Vagina (tissue), 2 donors: Measurements from ENCODE around the gene RPL37.

Experiments used
- POLR2A ChIP-seq, 2 donors: fragments of 450-650 bp; IDR thresholded peaks; one replicate each; pipeline ENCODE4 v1.6.1; 2017; ENCODE audit warnings: antibody characterized with exemption in 2 of 2, mild to moderate bottlenecking in 2 of 2, moderate library complexity in 2 of 2
- POLR2AphosphoS5 ChIP-seq, 2 donors: sonication (generic); formaldehyde crosslinking; IDR thresholded peaks; one replicate each; pipeline ENCODE4 v1.9.0; 2017; ENCODE audit warnings: antibody characterized with exemption in 2 of 2, mild to moderate bottlenecking in 2 of 2, low read depth in 1 of 2; ENCODE audit not compliant: insufficient read depth in 1 of 2
- TF ChIP-seq, protein P1 (sequence below), 3 experiments: fragments of 450-650 bp in 2 of 3; fragments of 200-600 bp in 1 of 3; sonication (generic) in 1 of 3; IDR thresholded peaks; one replicate each; pipeline ENCODE4 v1.5.1; 2017 to 2019; ENCODE audit warnings: antibody characterized with exemption in 3 of 3, mild to moderate bottlenecking in 2 of 3, moderate library complexity in 2 of 3

DNA sequence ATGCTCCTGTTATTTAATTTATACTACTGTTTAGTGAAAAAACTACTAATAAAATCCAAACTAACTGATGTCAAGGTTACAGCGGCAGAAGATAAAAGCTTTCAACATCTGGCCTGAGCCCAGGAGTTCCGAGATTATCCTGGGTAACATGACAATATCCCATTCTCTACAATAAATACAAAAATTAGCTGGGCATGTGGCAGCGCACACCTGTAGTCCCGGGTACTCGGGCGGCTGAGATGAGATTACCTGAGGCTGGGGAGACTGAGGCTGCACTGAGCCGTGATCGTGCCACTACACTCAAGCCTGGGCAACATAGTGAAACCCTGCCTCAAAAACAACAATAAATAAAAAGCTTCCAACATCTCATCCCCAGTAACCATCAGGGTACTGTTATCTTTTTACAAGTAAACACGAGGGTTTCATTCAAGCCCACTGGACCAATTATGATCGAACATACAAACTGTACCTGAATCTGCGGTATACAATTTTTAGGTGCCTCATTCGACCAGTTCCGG lies 1.3 kb downstream of the RPL37 start:
- TF ChIP-seq, protein P1, sequence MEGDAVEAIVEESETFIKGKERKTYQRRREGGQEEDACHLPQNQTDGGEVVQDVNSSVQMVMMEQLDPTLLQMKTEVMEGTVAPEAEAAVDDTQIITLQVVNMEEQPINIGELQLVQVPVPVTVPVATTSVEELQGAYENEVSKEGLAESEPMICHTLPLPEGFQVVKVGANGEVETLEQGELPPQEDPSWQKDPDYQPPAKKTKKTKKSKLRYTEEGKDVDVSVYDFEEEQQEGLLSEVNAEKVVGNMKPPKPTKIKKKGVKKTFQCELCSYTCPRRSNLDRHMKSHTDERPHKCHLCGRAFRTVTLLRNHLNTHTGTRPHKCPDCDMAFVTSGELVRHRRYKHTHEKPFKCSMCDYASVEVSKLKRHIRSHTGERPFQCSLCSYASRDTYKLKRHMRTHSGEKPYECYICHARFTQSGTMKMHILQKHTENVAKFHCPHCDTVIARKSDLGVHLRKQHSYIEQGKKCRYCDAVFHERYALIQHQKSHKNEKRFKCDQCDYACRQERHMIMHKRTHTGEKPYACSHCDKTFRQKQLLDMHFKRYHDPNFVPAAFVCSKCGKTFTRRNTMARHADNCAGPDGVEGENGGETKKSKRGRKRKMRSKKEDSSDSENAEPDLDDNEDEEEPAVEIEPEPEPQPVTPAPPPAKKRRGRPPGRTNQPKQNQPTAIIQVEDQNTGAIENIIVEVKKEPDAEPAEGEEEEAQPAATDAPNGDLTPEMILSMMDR (IDR thresholded peaks at IDR 0.05), result no peak
- no peak for TF ChIP-seq POLR2A (IDR thresholded peaks at IDR 0.05)
- TF ChIP-seq POLR2AphosphoS5 (IDR thresholded peaks at IDR 0.05; ENCODE audit: insufficient read depth in 1 of 2, low read depth in 1 of 2), result no peak
